Spleen (tissue), 11 donors: Measurements from ENCODE around the gene ALDH1A2. TPM values are rescaled to one million over a fixed set of nuclear protein-coding genes. Genes with fewer than 3 reads are reported as not detected.

Experiments used
- DNase-seq: peaks from one replicate; pipeline ENCODE4 v3.0.0-alpha.2; 2020
- H3K27ac ChIP-seq, 8 donors: fragments of 200-600 bp; sonication (generic) in 7 of 8; 1 replicate in 4 of 8; 2 replicates in 4 of 8; pipeline versions ENCODE4 v1.5.0 to v1.8.0; 2016 to 2021; ENCODE audit warnings: inconsistent platforms in 4 of 8, mild to moderate bottlenecking in 4 of 8, moderate library complexity in 1 of 8
- H3K27me3 ChIP-seq, 7 donors: fragments of 200-600 bp; sonication (generic) in 6 of 7; replicated peaks in 1 of 7; 1 replicate in 4 of 7; 2 replicates in 3 of 7; pipeline versions ENCODE4 v1.5.0 to v1.8.0; 2016 to 2021; ENCODE audit warnings: inconsistent platforms in 3 of 7, mild to moderate bottlenecking in 1 of 7
- H3K36me3 ChIP-seq, 6 donors: fragments of 200-600 bp; sonication (generic) in 5 of 6; 1 replicate in 4 of 6; 2 replicates in 2 of 6; pipeline versions ENCODE4 v1.5.0 to v1.8.0; 2016 to 2021; ENCODE audit warnings: inconsistent platforms in 2 of 6
- H3K4me1 ChIP-seq, 6 donors: fragments of 200-600 bp; sonication (generic) in 5 of 6; 1 replicate in 3 of 6; 2 replicates in 3 of 6; pipeline versions ENCODE4 v1.5.0 to v1.8.0; 2016 to 2021; ENCODE audit warnings: inconsistent platforms in 3 of 6
- H3K4me3 ChIP-seq, 8 donors: fragments of 200-600 bp; sonication (generic) in 7 of 8; 1 replicate in 4 of 8; 2 replicates in 4 of 8; pipeline versions ENCODE4 v1.5.0 to v1.8.0; 2016 to 2021; ENCODE audit warnings: inconsistent platforms in 4 of 8, mild to moderate bottlenecking in 4 of 8, moderate library complexity in 2 of 8
- H3K9me3 ChIP-seq, 8 donors: fragments of 200-600 bp; sonication (generic) in 7 of 8; 1 replicate in 4 of 8; 2 replicates in 4 of 8; pipeline versions ENCODE4 v1.5.0 to v1.8.0; 2016 to 2021; ENCODE audit warnings: inconsistent platforms in 4 of 8
- POLR2A ChIP-seq, 3 donors: fragments of 450-650 bp; IDR thresholded peaks; one replicate each; pipeline ENCODE4 v1.5.1; 2017; ENCODE audit warnings: antibody characterized with exemption in 3 of 3, mild to moderate bottlenecking in 1 of 3
- POLR2AphosphoS5 ChIP-seq, 3 donors: sonication (generic); formaldehyde crosslinking; IDR thresholded peaks; one replicate each; pipeline ENCODE4 v1.5.1; 2017; ENCODE audit warnings: antibody characterized with exemption in 3 of 3
- WGBS, 5 donors: extraction: QIAGEN DNeasy Blood & Tissue Kit in 3 of 5; methylation state at CpG; one replicate each; pipeline versions ENCODE4 v1.1.5 to v1.1.7; 2013 to 2018; 5-methylcytosine and 5-hydroxymethylcytosine counted together
- intact Hi-C: fragments of 100-400 bp; cut with DNase I; formaldehyde crosslinking; loops from one replicate; pipeline ENCODE4 v1.15.0; 2023; ENCODE audit warnings: low total_unique reads
- polyA plus RNA-seq, 3 donors: library from polyadenylated mRNA; stranded (reverse); fragments of 200-250 nt; gene quantifications; one replicate each; pipeline ENCODE4 v1.2.1, GENCODE V29; 2013
- total RNA-seq, 7 donors: library from RNA; depleted of rRNA in 3 of 7; stranded (reverse); fragments of >200 nt in 3 of 7; fragmentation: NEBNext Ultra II Directional in 4 of 7; extraction: Animal tissue kit (Norgen Biotek cat#: 25700) in 4 of 7; gene quantifications; one replicate each; pipeline versions ENCODE4 v1.1.0 to v1.2.1, GENCODE V29; 2016 to 2021
- TF ChIP-seq, protein P1 (sequence below), 11 experiments: fragments of 200-600 bp in 7 of 11; fragments of 450-650 bp in 4 of 11; sonication (generic) in 4 of 11; IDR thresholded peaks in 8 of 11; conservative IDR thresholded peaks in 3 of 11; 1 replicate in 7 of 11; 2 replicates in 4 of 11; pipeline versions ENCODE4 v1.4.0 to v1.8.0; 2016 to 2021; ENCODE audit warnings: antibody characterized with exemption in 11 of 11, inconsistent platforms in 4 of 11, mild to moderate bottlenecking in 1 of 11
- donor health status: healthy with polysubstance abuse.
- donor health status: DM: no; HTN: no; CAD: no; lungs with moderate emphysema.
- donor health status: DM: no; HTN: no; CAD: no.
- donor health status: Bipolar disorder and iron deficiency.
- donor health status: healthy.
- donor health status: DM: no; HTN: no; CAD: no.
- donor health status: DM: yes; HTN: yes; CAD: no.

The ALDH1A2 gene
- total and polyA plus RNA-seq, 10 donors: 0.26 to 20.3 (median 4.8) TPM

DNA sequence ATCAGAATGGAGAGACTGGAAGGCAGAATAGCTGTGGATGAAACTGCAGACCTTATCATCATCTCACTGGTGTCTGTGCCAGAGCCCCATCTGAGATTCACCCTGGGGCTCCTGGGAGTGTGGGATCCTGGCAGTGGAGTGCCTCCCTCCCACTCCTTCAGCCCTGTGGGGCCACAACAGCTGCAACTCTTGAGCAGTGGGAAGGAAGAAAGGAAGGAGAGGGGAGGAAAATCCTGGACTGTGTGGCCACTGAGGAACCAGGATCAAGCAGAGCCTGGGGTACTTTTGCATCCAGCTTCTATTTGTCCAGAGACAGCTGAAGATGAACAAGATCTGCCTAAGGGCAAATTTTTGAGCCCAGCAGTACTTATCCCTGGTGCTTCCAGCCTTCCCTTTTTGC lies 13.1 kb upstream of the ALDH1A2 start:
- Histone ChIP-seq H3K9me3 (no peaks in the 10 kb centered on the region), H3K4me3 (no peak overlapping the region), H3K27ac (no peak overlapping the region), H3K36me3 (no peaks in the 10 kb centered on the region), H3K4me1 (no peaks in the 10 kb centered on the region), H3K27me3 (peaks cover 0 to 10% (median 0%) of the 10 kb centered on the region in 7 donors)
- intact Hi-C loops: no loop called here
- no peak for DNase-seq
- TF ChIP-seq, protein P1, sequence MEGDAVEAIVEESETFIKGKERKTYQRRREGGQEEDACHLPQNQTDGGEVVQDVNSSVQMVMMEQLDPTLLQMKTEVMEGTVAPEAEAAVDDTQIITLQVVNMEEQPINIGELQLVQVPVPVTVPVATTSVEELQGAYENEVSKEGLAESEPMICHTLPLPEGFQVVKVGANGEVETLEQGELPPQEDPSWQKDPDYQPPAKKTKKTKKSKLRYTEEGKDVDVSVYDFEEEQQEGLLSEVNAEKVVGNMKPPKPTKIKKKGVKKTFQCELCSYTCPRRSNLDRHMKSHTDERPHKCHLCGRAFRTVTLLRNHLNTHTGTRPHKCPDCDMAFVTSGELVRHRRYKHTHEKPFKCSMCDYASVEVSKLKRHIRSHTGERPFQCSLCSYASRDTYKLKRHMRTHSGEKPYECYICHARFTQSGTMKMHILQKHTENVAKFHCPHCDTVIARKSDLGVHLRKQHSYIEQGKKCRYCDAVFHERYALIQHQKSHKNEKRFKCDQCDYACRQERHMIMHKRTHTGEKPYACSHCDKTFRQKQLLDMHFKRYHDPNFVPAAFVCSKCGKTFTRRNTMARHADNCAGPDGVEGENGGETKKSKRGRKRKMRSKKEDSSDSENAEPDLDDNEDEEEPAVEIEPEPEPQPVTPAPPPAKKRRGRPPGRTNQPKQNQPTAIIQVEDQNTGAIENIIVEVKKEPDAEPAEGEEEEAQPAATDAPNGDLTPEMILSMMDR (IDR thresholded peaks at IDR 0.05 in 8 of 11, conservative IDR thresholded peaks at IDR 0.05 in 3 of 11): no peak
- TF ChIP-seq POLR2AphosphoS5 (IDR thresholded peaks at IDR 0.05): no peak
- TF ChIP-seq POLR2A (IDR thresholded peaks at IDR 0.05): no peak

DNA sequence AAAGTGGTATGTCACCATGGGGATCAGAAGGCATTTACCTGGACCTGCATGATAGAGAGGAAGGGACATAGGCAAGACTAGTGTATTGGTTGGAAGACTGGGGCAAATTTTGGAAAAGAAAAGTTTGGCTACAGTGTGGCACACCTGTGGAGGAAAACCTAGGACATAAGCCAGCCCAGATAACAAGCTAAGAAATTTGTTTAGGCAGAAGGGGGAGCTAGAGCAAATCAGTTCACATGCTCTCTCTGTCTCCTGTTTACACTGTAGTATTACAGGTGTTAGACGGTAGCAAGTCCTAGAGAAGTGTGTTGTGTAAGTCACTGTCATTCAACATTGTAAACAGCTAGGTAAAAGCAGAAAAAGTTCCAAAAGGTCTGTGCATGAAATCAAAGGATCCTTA lies 11.9 kb upstream of the ALDH1A2 start:
- WGBS, 5 donors: 19 to 29% (median 20%) methylated on average over 1 of the region's 1 CpG
- Histone ChIP-seq H3K27me3 (peaks cover 0 to 19% (median 3%) of the 10 kb centered on the region in 7 donors), H3K9me3 (no peaks in the 10 kb centered on the region), H3K4me1 (no peaks in the 10 kb centered on the region), H3K36me3 (no peaks in the 10 kb centered on the region), H3K27ac (no peak overlapping the region), H3K4me3 (no peak overlapping the region)
- no peak for DNase-seq
- intact Hi-C loops: no loop called here
- TF ChIP-seq, protein P1 (IDR thresholded peaks at IDR 0.05 in 8 of 11, conservative IDR thresholded peaks at IDR 0.05 in 3 of 11): no peak
- TF ChIP-seq POLR2AphosphoS5 (IDR thresholded peaks at IDR 0.05): no peak
- no peak for TF ChIP-seq POLR2A (IDR thresholded peaks at IDR 0.05)

GRCh38 chr15:58074452-58074851 lies 8.9 kb upstream of the ALDH1A2 start:
- no peak overlapping the region for H3K4me3 ChIP-seq
- 82 to 95% (median 90%) methylated on average over 2 of the region's 2 CpGs for WGBS, 5 donors
- DNase-seq: no peak
- intact Hi-C loops: loop anchor here (5.0 kb wide), 1 partner anchor 202 kb away; no protein-coding TSS in a partner anchor
- TF ChIP-seq POLR2AphosphoS5 (IDR thresholded peaks at IDR 0.05) (no peak), POLR2A (IDR thresholded peaks at IDR 0.05) (no peak)
- TF ChIP-seq, protein P1 (IDR thresholded peaks at IDR 0.05 in 8 of 11, conservative IDR thresholded peaks at IDR 0.05 in 3 of 11): no peak
- H3K27me3 ChIP-seq: peaks cover 0 to 22% (median 3%) of the 10 kb centered on the region in 7 donors
- H3K36me3 ChIP-seq: no peaks in the 10 kb centered on the region
- H3K27ac ChIP-seq: no peak overlapping the region
- peaks cover 0 to 5% (median 0%) of the 10 kb centered on the region in 6 donors for H3K4me1 ChIP-seq
- no peaks in the 10 kb centered on the region for H3K9me3 ChIP-seq

- peaks cover 0 to 52% (median 10%) of the 10 kb centered on the region in 7 donors for H3K27me3 ChIP-seq
Measured at GRCh38 chr15:58070801-58071418, 5.4 kb upstream of the ALDH1A2 start.

More at GRCh38 chr15:58070801-58071418, 5.4 kb upstream of the ALDH1A2 start:
- Histone ChIP-seq H3K36me3 (no peaks in the 10 kb centered on the region), H3K4me1 (peaks cover 0 to 15% (median 8%) of the 10 kb centered on the region in 6 donors), H3K4me3 (no peak overlapping the region), H3K9me3 (no peaks in the 10 kb centered on the region), H3K27ac (no peak overlapping the region)
- 33 to 40% (median 35%) methylated on average over 7 of the region's 7 CpGs for WGBS, 5 donors
- intact Hi-C loops: loop anchor here (5.0 kb wide), 1 partner anchor 199 kb away; no protein-coding TSS in a partner anchor
- TF ChIP-seq, protein P1 (IDR thresholded peaks at IDR 0.05 in 8 of 11, conservative IDR thresholded peaks at IDR 0.05 in 3 of 11): peak in 10 of 11 experiments; percentile 33 to 86 (median 76)
- no peak for TF ChIP-seq POLR2A (IDR thresholded peaks at IDR 0.05)
- peak; percentile 74 for DNase-seq
